Urothelium cell line (cell line): ENCODE results near the gene LRRC15.

ENCODE experiments used
- DNase-seq: peaks from one replicate; pipeline ENCODE4 v3.0.0; 2011; ENCODE audit warnings: low spot score, mixed read lengths
- FAIRE-seq: peaks from 2 replicates; lab custom pipeline; 2011; peaks lifted over from hg19 to GRCh38; lab: Jason Lieb, UNC

LRRC15 gene

GRCh38 chr3:194320744-194321243 lies 48.7 kb downstream of the LRRC15 start:
- FAIRE-seq, result no peak
- no peak for DNase-seq

GRCh38 chr3:194320100-194320499 lies 49.4 kb downstream of the LRRC15 start:
- DNase-seq (no peak), FAIRE-seq (no peak)

- FAIRE-seq (no peak), DNase-seq (no peak)
Measured at GRCh38 chr3:194318511-194319161, 50.9 kb downstream of the LRRC15 start.

- no peak for FAIRE-seq
- DNase-seq, result no peak
Measured at GRCh38 chr3:194316918-194317317, 52.6 kb downstream of the LRRC15 start.

GRCh38 chr3:194315965-194316361 lies 53.6 kb downstream of the LRRC15 start:
- FAIRE-seq (no peak), DNase-seq (no peak)

GRCh38 chr3:194315088-194315964 lies 54.2 kb downstream of the LRRC15 start:
- FAIRE-seq (peak; percentile 5), DNase-seq (peak; percentile 91)

- FAIRE-seq, result no peak
- no peak for DNase-seq
Measured at GRCh38 chr3:194314388-194315068, 55.0 kb downstream of the LRRC15 start.

- DNase-seq, result no peak
- no peak for FAIRE-seq
Measured at GRCh38 chr3:194313560-194314387, 55.8 kb downstream of the LRRC15 start.

GRCh38 chr3:194312743-194313281 lies 56.7 kb downstream of the LRRC15 start:
- DNase-seq (no peak), FAIRE-seq (no peak)

- no peak for DNase-seq
- no peak for FAIRE-seq
Measured at GRCh38 chr3:194312186-194312742, 57.3 kb downstream of the LRRC15 start.

GRCh38 chr3:194311000-194311399 lies 58.5 kb downstream of the LRRC15 start:
- FAIRE-seq, result peak; percentile 42
- DNase-seq, result no peak

- no peak for FAIRE-seq
- DNase-seq, result no peak
Measured at GRCh38 chr3:194310060-194310835, 59.3 kb downstream of the LRRC15 start.

- DNase-seq, result no peak
- FAIRE-seq, result no peak
Measured at GRCh38 chr3:194308601-194309449, 60.7 kb downstream of the LRRC15 start.

- FAIRE-seq (no peak), DNase-seq (no peak)
Measured at GRCh38 chr3:194307849-194308248, 61.7 kb downstream of the LRRC15 start.

- DNase-seq (no peak), FAIRE-seq (no peak)
Measured at GRCh38 chr3:194306771-194307640, 62.5 kb downstream of the LRRC15 start.

- DNase-seq (no peak), FAIRE-seq (no peak)
Measured at GRCh38 chr3:194306109-194306686, 63.3 kb downstream of the LRRC15 start.
